IMR-90 (cell line): ENCODE results near the gene CYP2D6.
"Not testable (repeated sequence)": the region's sequence is repeated elsewhere in the genome, so short reads cannot be mapped to it uniquely, and the experiment has no call there.

Source experiments
- MXI1 ChIP-seq: IDR thresholded peaks from 2 replicates; pipeline ENCODE4 v1.6.1; 2012; ENCODE audit warnings: low read depth, mild to moderate bottlenecking, low read length, moderate library complexity, borderline replicate concordance
- POLR2A ChIP-seq: IDR thresholded peaks from 2 replicates; pipeline ENCODE4 v1.6.1; 2012; ENCODE audit warnings: mild to moderate bottlenecking, low read depth, low read length
- RAD21 ChIP-seq: IDR thresholded peaks from 2 replicates; pipeline ENCODE4 v1.6.1; 2012; ENCODE audit warnings: low read length, improper control_type of control experiment
- TF ChIP-seq, protein P1 (sequence below): conservative IDR thresholded peaks from 2 replicates; pipeline ENCODE4 v1.5.1; 2012; ENCODE audit warnings: mild to moderate bottlenecking, low read depth, low read length, improper control_type of control experiment
- TF ChIP-seq, protein P2 (sequence below): fragments of 150-350 bp; IDR thresholded peaks from 2 replicates; pipeline ENCODE4 v1.6.1; 2017; ENCODE audit warnings: mild to moderate bottlenecking, antibody characterized with exemption, low read length, low read depth

DNA sequence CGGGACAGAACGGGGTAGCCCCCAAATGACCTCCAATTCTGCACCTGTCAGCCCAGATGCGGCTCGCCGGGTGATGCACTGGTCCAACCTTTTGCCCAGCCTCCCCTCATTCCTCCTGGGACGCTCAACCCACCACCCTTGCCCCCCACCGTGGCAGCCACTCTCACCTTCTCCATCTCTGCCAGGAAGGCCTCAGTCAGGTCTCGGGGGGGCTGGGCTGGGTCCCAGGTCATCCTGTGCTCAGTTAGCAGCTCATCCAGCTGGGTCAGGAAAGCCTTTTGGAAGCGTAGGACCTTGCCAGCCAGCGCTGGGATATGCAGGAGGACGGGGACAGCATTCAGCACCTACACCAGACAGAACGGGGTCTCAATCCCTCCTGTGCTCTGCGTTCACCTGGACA, 2.6 kb downstream of the CYP2D6 start:
- TF ChIP-seq, protein P1, sequence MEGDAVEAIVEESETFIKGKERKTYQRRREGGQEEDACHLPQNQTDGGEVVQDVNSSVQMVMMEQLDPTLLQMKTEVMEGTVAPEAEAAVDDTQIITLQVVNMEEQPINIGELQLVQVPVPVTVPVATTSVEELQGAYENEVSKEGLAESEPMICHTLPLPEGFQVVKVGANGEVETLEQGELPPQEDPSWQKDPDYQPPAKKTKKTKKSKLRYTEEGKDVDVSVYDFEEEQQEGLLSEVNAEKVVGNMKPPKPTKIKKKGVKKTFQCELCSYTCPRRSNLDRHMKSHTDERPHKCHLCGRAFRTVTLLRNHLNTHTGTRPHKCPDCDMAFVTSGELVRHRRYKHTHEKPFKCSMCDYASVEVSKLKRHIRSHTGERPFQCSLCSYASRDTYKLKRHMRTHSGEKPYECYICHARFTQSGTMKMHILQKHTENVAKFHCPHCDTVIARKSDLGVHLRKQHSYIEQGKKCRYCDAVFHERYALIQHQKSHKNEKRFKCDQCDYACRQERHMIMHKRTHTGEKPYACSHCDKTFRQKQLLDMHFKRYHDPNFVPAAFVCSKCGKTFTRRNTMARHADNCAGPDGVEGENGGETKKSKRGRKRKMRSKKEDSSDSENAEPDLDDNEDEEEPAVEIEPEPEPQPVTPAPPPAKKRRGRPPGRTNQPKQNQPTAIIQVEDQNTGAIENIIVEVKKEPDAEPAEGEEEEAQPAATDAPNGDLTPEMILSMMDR = not testable (repeated sequence)
- not testable (repeated sequence) for TF ChIP-seq RAD21, MXI1, POLR2A
- TF ChIP-seq, protein P2, sequence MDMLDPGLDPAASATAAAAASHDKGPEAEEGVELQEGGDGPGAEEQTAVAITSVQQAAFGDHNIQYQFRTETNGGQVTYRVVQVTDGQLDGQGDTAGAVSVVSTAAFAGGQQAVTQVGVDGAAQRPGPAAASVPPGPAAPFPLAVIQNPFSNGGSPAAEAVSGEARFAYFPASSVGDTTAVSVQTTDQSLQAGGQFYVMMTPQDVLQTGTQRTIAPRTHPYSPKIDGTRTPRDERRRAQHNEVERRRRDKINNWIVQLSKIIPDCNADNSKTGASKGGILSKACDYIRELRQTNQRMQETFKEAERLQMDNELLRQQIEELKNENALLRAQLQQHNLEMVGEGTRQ = not testable (repeated sequence)
